Measurements from ENCODE around the gene OR2V2. TPM values are rescaled to one million over a fixed set of nuclear protein-coding genes. Genes with fewer than 3 reads are reported as not detected.

Gene OR2V2
- polyA plus RNA-seq, 1 donor from 2014 or later: not detected

- no peaks in the 10 kb centered on the region for H3K36me3 ChIP-seq (ENCODE audit: insufficient read depth, low read length)
- no peaks in the 10 kb centered on the region for H3K79me2 ChIP-seq (replicated peaks; ENCODE audit: insufficient read depth, low read length)
- no peaks in the 10 kb centered on the region for H3K27me3 ChIP-seq (ENCODE audit: insufficient read depth, low read depth, low read length)
- H3K4me2 ChIP-seq (ENCODE audit: low read length): no peak overlapping the region
- TF ChIP-seq SMC3 (conservative IDR thresholded peaks at IDR 0.05; ENCODE audit: poor library complexity) (no peak), REST (IDR thresholded peaks at IDR 0.05; ENCODE audit: borderline replicate concordance) (no peak), EP300 (conservative IDR thresholded peaks at IDR 0.05; ENCODE audit: poor library complexity, severe bottlenecking) (no peak)
- no peak overlapping the region for H2AFZ ChIP-seq (ENCODE audit: low read depth, low read length)
- H3F3A ChIP-seq (ENCODE audit: insufficient read depth, low read length, poor library complexity, severe bottlenecking): no peaks in the 10 kb centered on the region
- no peak overlapping the region for H3K4me3 ChIP-seq (ENCODE audit: low read length)
- H3K9me2 ChIP-seq (ENCODE audit: insufficient read depth, low read length): no peaks in the 10 kb centered on the region
- no peak overlapping the region for H3K27ac ChIP-seq (ENCODE audit: low read length)
- no peaks in the 10 kb centered on the region for H3K9me3 ChIP-seq (ENCODE audit: low read length)
- H4K20me1 ChIP-seq (ENCODE audit: insufficient read depth): no peaks in the 10 kb centered on the region
- no peak overlapping the region for H3K9ac ChIP-seq (ENCODE audit: low read length)
Observed at GRCh38 chr5:181156758-181157157, 9.4 kb downstream of the OR2V2 start.

- no peak overlapping the region for H3K27ac ChIP-seq (ENCODE audit: low read length)
Observed at GRCh38 chr5:181158869-181159268, 11.5 kb downstream of the OR2V2 start.

GRCh38 chr5:181159286-181160151 is 12.1 kb downstream of the OR2V2 start:
- no peak overlapping the region for H3K9ac ChIP-seq (ENCODE audit: low read length)
- no peaks in the 10 kb centered on the region for H3K36me3 ChIP-seq (ENCODE audit: insufficient read depth, low read length)
- TF ChIP-seq RAD21 (conservative IDR thresholded peaks at IDR 0.05) (peak; percentile 83), TAF1 (IDR thresholded peaks at IDR 0.05; ENCODE audit: low read depth) (no peak), EZH2 (IDR thresholded peaks at IDR 0.05; ENCODE audit: borderline replicate concordance, insufficient read depth, low read length, poor library complexity, severe bottlenecking) (no peak), REST (IDR thresholded peaks at IDR 0.05; ENCODE audit: borderline replicate concordance) (no peak), SMC3 (conservative IDR thresholded peaks at IDR 0.05; ENCODE audit: poor library complexity) (peak; percentile 75), EP300 (conservative IDR thresholded peaks at IDR 0.05; ENCODE audit: poor library complexity, severe bottlenecking) (no peak), MXI1 (conservative IDR thresholded peaks at IDR 0.05; ENCODE audit: poor library complexity, severe bottlenecking) (no peak), POLR2AphosphoS5 (IDR thresholded peaks at IDR 0.05) (no peak), CTCF (IDR thresholded peaks at IDR 0.05; ENCODE audit: poor library complexity, severe bottlenecking) (peak; percentile 83)
- H3F3A ChIP-seq (ENCODE audit: insufficient read depth, low read length, poor library complexity, severe bottlenecking): no peaks in the 10 kb centered on the region
- H3K9me3 ChIP-seq (ENCODE audit: low read length): no peaks in the 10 kb centered on the region
- H3K27me3 ChIP-seq (ENCODE audit: insufficient read depth, low read depth, low read length): peaks cover 13% of the 10 kb centered on the region
- H3K27ac ChIP-seq (ENCODE audit: low read length): no peak overlapping the region
- no peak overlapping the region for H3K4me3 ChIP-seq (ENCODE audit: low read length)
- no peaks in the 10 kb centered on the region for H3K79me2 ChIP-seq (replicated peaks; ENCODE audit: insufficient read depth, low read length)
- no peak overlapping the region for H3K4me2 ChIP-seq (ENCODE audit: low read length)
- no peaks in the 10 kb centered on the region for H4K20me1 ChIP-seq (ENCODE audit: insufficient read depth)
- H3K9me2 ChIP-seq (ENCODE audit: insufficient read depth, low read length): no peaks in the 10 kb centered on the region
- no peak overlapping the region for H2AFZ ChIP-seq (ENCODE audit: low read depth, low read length)

More at GRCh38 chr5:181158869-181159268, 11.5 kb downstream of the OR2V2 start:
- no peaks in the 10 kb centered on the region for H4K20me1 ChIP-seq (ENCODE audit: insufficient read depth)
- no peaks in the 10 kb centered on the region for H3K36me3 ChIP-seq (ENCODE audit: insufficient read depth, low read length)
- no peaks in the 10 kb centered on the region for H3K9me3 ChIP-seq (ENCODE audit: low read length)
- H3K79me2 ChIP-seq (replicated peaks; ENCODE audit: insufficient read depth, low read length): no peaks in the 10 kb centered on the region
- H3F3A ChIP-seq (ENCODE audit: insufficient read depth, low read length, poor library complexity, severe bottlenecking): no peaks in the 10 kb centered on the region
- no peaks in the 10 kb centered on the region for H3K9me2 ChIP-seq (ENCODE audit: insufficient read depth, low read length)
- no peak overlapping the region for H2AFZ ChIP-seq (ENCODE audit: low read depth, low read length)
- no peak overlapping the region for H3K9ac ChIP-seq (ENCODE audit: low read length)
- H3K27me3 ChIP-seq (ENCODE audit: insufficient read depth, low read depth, low read length): peaks cover 9% of the 10 kb centered on the region
- H3K4me2 ChIP-seq (ENCODE audit: low read length): no peak overlapping the region
- H3K4me3 ChIP-seq (ENCODE audit: low read length): no peak overlapping the region
- TF ChIP-seq POLR2AphosphoS5 (IDR thresholded peaks at IDR 0.05): no peak
